Vagina (tissue), 2 donors: ENCODE results near the gene OR10G3. TPM values are rescaled to one million over a fixed set of nuclear protein-coding genes. Genes with fewer than 3 reads are reported as not detected.

Source experiments
- DNase-seq, 2 donors: peaks; one replicate each; pipeline ENCODE4 v3.0.0-alpha.2; 2017; ENCODE audit errors: extremely low spot score in 2 of 2
- H3K27ac ChIP-seq: fragments of 200-600 bp; sonication (generic); one replicate; pipeline ENCODE4 v1.5.1; 2019
- H3K27me3 ChIP-seq: fragments of 200-600 bp; sonication (generic); one replicate; pipeline ENCODE4 v1.5.1; 2019
- H3K36me3 ChIP-seq, 2 donors: fragments of 200-600 bp; sonication (generic); one replicate each; pipeline ENCODE4 v1.5.1; 2017 to 2019
- H3K4me1 ChIP-seq: fragments of 200-600 bp; sonication (generic); one replicate; pipeline ENCODE4 v1.5.1; 2019
- H3K4me3 ChIP-seq, 2 donors: fragments of 200-600 bp; sonication (generic); 1 replicate in 1 of 2; 2 replicates in 1 of 2; pipeline ENCODE4 v1.5.1; 2016 to 2019
- H3K9me3 ChIP-seq: fragments of 200-600 bp; sonication (generic); one replicate; pipeline ENCODE4 v1.5.1; 2019
- POLR2A ChIP-seq, 2 donors: fragments of 450-650 bp; IDR thresholded peaks; one replicate each; pipeline ENCODE4 v1.6.1; 2017; ENCODE audit warnings: antibody characterized with exemption in 2 of 2, mild to moderate bottlenecking in 2 of 2, moderate library complexity in 2 of 2
- POLR2AphosphoS5 ChIP-seq, 2 donors: sonication (generic); formaldehyde crosslinking; IDR thresholded peaks; one replicate each; pipeline ENCODE4 v1.9.0; 2017; ENCODE audit warnings: antibody characterized with exemption in 2 of 2, mild to moderate bottlenecking in 2 of 2, low read depth in 1 of 2; ENCODE audit not compliant: insufficient read depth in 1 of 2
- intact Hi-C: fragments of 100-400 bp; cut with DNase I; formaldehyde crosslinking; loops from one replicate; pipeline ENCODE4 v1.15.1; 2023
- total RNA-seq: library from RNA; depleted of rRNA; stranded (reverse); fragments of >200 nt; gene quantifications from one replicate; pipeline ENCODE4 v1.2.3, GENCODE V29; 2016
- TF ChIP-seq, protein P1 (sequence below), 3 experiments: fragments of 450-650 bp in 2 of 3; fragments of 200-600 bp in 1 of 3; sonication (generic) in 1 of 3; IDR thresholded peaks; one replicate each; pipeline ENCODE4 v1.5.1; 2017 to 2019; ENCODE audit warnings: antibody characterized with exemption in 3 of 3, mild to moderate bottlenecking in 2 of 3, moderate library complexity in 2 of 3

Gene OR10G3
- total RNA-seq, 1 donor from 2014 or later, result not detected

DNA sequence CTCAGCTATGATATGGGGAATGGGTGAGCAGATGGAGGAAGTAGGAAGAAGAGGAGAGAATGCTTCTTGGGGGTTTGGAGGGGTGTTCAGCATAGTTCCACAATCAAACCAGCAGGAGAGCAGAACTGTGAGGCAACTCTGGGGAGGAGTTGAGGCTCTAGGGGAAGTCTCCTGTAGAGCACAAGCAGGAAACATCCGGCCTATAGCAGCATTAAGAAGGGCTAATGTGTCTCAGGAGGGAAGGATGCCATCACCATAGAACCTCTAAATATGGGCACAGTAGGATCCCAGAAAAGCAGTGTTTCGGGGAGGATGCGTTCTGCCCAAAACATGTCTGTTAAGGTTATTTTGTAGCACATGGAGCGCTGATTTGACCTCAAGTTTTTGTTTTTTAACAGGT is 45.3 kb downstream of the OR10G3 start:
- Histone ChIP-seq H3K36me3 (no peaks in the 10 kb centered on the region), H3K9me3 (no peaks in the 10 kb centered on the region), H3K4me3 (no peak overlapping the region), H3K27me3 (no peaks in the 10 kb centered on the region), H3K4me1 (peaks cover 15% of the 10 kb centered on the region), H3K27ac (no peak overlapping the region)
- TF ChIP-seq POLR2A (IDR thresholded peaks at IDR 0.05) (no peak), POLR2AphosphoS5 (IDR thresholded peaks at IDR 0.05; ENCODE audit: insufficient read depth in 1 of 2, low read depth in 1 of 2) (no peak)
- TF ChIP-seq, protein P1, sequence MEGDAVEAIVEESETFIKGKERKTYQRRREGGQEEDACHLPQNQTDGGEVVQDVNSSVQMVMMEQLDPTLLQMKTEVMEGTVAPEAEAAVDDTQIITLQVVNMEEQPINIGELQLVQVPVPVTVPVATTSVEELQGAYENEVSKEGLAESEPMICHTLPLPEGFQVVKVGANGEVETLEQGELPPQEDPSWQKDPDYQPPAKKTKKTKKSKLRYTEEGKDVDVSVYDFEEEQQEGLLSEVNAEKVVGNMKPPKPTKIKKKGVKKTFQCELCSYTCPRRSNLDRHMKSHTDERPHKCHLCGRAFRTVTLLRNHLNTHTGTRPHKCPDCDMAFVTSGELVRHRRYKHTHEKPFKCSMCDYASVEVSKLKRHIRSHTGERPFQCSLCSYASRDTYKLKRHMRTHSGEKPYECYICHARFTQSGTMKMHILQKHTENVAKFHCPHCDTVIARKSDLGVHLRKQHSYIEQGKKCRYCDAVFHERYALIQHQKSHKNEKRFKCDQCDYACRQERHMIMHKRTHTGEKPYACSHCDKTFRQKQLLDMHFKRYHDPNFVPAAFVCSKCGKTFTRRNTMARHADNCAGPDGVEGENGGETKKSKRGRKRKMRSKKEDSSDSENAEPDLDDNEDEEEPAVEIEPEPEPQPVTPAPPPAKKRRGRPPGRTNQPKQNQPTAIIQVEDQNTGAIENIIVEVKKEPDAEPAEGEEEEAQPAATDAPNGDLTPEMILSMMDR (IDR thresholded peaks at IDR 0.05), result no peak
- no peak for DNase-seq
- intact Hi-C loops, result no loop called here

DNA sequence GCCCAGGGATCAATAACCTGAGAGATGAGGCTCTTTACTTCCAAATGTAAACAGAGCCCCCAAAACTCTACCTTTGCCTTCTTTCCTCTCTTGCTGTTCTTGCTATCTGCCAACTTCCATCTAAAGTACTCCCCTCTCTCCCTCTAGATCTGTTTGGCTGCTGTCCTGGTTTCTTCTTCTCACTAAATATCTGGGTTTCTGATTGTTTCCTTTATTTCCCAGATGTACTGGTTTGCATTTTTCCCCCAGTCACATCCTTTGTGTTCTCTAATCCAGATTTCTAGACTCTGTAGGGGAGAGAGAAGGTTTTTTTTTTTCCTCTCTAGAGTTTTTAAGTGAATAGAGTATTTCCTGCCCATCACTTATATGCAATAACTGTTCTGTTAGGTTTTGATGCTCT is 46.6 kb downstream of the OR10G3 start:
- Histone ChIP-seq H3K27me3 (no peaks in the 10 kb centered on the region), H3K36me3 (no peaks in the 10 kb centered on the region), H3K4me3 (no peak overlapping the region), H3K4me1 (peaks cover 15% of the 10 kb centered on the region), H3K9me3 (no peaks in the 10 kb centered on the region), H3K27ac (no peak overlapping the region)
- intact Hi-C loops, result no loop called here
- DNase-seq, result no peak
- TF ChIP-seq POLR2A (IDR thresholded peaks at IDR 0.05) (no peak), POLR2AphosphoS5 (IDR thresholded peaks at IDR 0.05; ENCODE audit: insufficient read depth in 1 of 2, low read depth in 1 of 2) (no peak)
- TF ChIP-seq, protein P1 (IDR thresholded peaks at IDR 0.05), result no peak

DNA sequence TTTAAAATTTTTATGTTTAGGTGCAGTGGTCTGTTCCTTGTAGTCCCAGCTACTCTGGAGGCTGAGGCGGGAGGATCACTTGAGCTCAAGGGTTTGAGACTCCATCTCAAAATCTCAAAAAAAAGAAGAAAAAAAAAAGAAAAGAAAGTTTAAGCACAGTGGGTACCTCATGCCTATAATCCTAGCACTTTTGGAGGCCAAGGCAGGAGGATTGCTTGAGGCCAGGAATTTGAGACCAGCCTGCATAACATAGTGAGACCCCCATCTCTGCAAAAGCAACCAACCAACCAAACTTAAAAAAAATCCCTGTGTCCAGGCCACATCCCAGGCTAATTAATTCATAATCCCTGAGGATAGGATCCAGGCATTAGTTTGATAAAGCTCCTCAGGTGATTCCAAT is 50.4 kb downstream of the OR10G3 start:
- TF ChIP-seq POLR2AphosphoS5 (IDR thresholded peaks at IDR 0.05; ENCODE audit: insufficient read depth in 1 of 2, low read depth in 1 of 2) (no peak), POLR2A (IDR thresholded peaks at IDR 0.05) (no peak)
- TF ChIP-seq, protein P1 (IDR thresholded peaks at IDR 0.05), result no peak
- Histone ChIP-seq H3K36me3 (no peaks in the 10 kb centered on the region), H3K4me1 (peaks cover 6% of the 10 kb centered on the region), H3K4me3 (no peak overlapping the region), H3K27me3 (no peaks in the 10 kb centered on the region), H3K9me3 (no peaks in the 10 kb centered on the region), H3K27ac (no peak overlapping the region)
- intact Hi-C loops, result no loop called here
- no peak for DNase-seq

DNA sequence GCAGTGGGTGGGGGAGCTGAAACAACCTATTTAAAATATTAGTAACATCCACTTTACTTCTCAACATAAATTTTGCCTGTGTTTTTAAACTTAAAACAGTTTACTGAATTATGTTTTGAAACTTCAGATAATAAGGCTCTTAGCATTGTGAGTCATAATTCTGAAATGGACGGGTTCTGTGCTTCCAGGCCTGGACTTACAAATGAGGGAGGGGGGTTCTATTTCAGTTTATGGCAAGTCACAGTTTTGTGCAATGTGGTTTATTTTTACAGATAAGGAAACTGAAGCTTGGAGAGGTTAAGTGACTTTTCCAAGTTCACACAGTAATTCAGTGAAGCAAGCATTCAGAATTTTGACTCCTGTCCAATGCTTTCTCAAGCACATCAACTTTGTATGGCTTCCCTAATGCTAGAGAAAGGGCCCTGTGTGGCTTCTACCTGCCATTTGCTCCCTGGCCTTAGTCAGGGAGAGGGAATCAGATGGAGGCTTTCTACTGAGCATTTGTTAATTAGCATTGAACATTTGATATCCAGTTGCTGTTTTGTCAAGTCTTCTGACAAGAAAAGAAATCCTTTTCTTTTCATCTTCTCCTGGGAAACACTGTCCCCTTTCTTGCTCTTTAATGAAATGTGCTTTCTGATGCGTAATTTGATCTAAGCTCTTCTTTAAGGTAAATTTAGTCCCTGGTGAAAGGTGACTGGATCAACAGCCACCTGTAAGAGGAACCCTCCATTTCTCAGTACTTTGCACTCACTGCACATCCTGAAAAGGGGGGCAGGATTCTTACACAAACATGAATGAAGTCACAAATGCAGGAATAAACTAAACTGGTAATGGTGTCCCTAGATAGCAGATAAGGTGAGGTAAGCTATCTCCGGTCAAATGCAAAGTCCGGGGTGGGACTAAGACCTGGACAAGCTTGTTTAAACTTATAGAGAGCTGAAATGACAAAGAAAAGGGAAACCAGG is 51.2 kb downstream of the OR10G3 start:
- Histone ChIP-seq H3K27me3 (no peaks in the 10 kb centered on the region), H3K36me3 (no peaks in the 10 kb centered on the region), H3K9me3 (no peaks in the 10 kb centered on the region), H3K4me3 (no peak overlapping the region), H3K27ac (no peak overlapping the region), H3K4me1 (peaks cover 6% of the 10 kb centered on the region)
- intact Hi-C loops, result no loop called here
- DNase-seq, result no peak
- TF ChIP-seq, protein P1 (IDR thresholded peaks at IDR 0.05), result no peak
- TF ChIP-seq POLR2A (IDR thresholded peaks at IDR 0.05) (no peak), POLR2AphosphoS5 (IDR thresholded peaks at IDR 0.05; ENCODE audit: insufficient read depth in 1 of 2, low read depth in 1 of 2) (no peak)

DNA sequence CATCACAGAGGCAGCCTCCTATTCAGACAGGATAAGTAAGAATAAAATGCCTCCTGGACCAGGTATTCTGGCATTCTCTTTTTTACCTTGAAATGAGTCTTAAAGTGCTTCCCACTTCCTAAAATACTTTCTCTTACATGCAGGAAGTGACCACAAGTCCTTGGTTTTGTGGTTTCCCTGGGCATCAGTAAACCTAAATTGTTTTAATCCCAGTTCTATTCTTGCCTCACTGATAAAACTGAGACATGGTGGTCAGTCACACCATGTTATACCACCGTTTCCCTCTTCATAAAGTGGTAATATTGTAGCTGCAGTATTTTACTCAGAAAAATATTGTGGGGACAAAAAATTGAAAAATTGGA is 52.6 kb downstream of the OR10G3 start:
- Histone ChIP-seq H3K9me3 (no peaks in the 10 kb centered on the region), H3K36me3 (no peaks in the 10 kb centered on the region), H3K4me1 (peaks cover 6% of the 10 kb centered on the region), H3K27ac (no peak overlapping the region), H3K27me3 (no peaks in the 10 kb centered on the region), H3K4me3 (no peak overlapping the region)
- no peak for DNase-seq
- intact Hi-C loops, result no loop called here
- TF ChIP-seq POLR2A (IDR thresholded peaks at IDR 0.05) (no peak), POLR2AphosphoS5 (IDR thresholded peaks at IDR 0.05; ENCODE audit: insufficient read depth in 1 of 2, low read depth in 1 of 2) (no peak)
- TF ChIP-seq, protein P1 (IDR thresholded peaks at IDR 0.05), result no peak
